GM18519 (cell line): ENCODE results near the gene CDH2.

Source experiments
- ATAC-seq: cut with Tn5 transposase; IDR thresholded peaks from one replicate; pipeline ENCODE4 v1.9.1; 2021; ENCODE audit warnings: mild to moderate bottlenecking, moderate library complexity; ENCODE audit not compliant: unreplicated experiment, low FRiP score

Gene CDH2

DNA sequence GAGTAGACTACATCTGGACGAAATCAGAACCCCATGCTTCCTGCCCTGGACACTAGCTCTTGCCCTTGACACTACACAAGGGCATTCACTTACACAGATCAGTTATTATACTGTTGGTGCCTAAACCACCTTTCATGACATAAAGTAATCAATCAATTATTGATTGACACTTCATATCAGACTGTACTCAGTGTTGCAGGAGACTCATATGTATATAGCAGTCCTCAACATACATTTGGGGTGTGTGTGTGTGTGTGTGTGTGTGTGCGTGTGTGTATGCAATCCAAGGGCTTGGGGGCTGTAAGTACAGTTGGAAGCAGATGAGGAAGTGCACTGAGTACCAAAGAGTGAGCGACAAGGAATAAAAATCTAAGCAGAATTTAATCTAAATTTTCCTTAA is 5.1 kb downstream of the CDH2 start:
- ATAC-seq = no peak

DNA sequence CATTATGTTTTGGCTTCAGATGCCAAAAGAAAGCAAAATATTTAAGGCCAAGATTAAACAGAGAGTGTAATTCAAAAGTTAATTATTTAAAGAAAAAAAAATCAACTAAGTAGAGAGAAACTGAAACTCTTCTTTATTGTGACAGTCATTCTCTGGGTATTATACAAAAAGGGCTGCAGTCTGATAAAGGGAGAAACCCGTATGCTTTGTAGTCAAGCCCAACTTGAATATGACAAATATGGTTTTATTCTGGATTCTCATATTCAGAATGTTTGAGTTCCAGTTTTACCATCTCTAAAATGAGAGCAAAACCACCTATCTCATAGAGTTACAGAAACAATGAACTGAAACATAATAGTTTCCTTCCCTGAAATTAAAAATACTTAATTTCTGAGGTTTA is 8.2 kb downstream of the CDH2 start:
- no peak for ATAC-seq

DNA sequence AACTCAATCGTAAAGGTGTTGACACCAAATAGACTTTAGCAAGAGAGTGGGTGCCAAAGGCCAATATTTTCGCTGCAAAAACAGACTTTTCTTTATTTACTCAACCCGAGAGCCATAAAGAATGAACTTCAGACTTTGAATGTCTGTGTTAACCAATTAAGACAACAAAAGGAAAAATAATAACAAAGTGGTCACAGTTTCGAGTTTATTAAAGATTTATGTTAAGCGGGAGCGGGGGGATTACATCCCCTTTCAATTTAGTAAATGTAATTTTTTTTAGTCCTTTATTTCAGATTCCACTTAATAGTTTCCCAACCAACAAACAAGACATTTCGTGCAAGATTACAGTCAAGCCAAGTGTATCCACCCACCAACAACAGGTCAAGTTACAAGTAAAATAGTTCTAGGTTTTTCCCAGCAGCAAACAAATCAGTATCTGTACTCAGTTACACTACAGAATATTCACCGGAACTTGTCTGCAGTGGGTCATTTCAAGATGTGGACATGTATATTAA is 9.0 kb downstream of the CDH2 start:
- ATAC-seq = no peak

- no peak for ATAC-seq
Measured at GRCh38 chr18:28164771-28165483, 12.0 kb downstream of the CDH2 start.

DNA sequence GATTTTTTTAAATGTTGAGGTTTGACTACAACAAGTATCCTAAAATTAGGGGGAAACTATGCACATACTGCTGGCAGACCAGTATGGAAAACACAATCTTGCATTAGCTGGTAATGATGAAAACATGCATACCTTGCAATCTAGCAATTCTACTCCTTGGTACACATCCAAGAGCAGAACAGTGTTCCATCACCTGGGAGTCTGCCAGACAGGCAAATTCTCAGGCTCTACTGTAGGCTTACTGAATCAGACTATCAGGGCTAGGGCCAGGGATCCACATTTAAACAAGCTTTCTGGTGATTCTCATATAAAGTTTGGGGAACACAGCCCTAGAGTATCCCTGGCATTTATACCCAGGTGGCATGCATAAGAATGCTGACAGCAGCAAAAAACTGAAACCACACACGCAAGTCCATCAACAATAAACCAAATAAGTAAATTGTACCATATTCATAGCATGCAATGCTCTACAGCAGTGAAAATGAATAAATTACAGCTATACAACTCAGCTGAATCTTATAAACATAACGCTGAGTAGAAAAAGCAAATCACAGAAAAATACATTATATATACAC is 13.6 kb downstream of the CDH2 start:
- no peak for ATAC-seq

DNA sequence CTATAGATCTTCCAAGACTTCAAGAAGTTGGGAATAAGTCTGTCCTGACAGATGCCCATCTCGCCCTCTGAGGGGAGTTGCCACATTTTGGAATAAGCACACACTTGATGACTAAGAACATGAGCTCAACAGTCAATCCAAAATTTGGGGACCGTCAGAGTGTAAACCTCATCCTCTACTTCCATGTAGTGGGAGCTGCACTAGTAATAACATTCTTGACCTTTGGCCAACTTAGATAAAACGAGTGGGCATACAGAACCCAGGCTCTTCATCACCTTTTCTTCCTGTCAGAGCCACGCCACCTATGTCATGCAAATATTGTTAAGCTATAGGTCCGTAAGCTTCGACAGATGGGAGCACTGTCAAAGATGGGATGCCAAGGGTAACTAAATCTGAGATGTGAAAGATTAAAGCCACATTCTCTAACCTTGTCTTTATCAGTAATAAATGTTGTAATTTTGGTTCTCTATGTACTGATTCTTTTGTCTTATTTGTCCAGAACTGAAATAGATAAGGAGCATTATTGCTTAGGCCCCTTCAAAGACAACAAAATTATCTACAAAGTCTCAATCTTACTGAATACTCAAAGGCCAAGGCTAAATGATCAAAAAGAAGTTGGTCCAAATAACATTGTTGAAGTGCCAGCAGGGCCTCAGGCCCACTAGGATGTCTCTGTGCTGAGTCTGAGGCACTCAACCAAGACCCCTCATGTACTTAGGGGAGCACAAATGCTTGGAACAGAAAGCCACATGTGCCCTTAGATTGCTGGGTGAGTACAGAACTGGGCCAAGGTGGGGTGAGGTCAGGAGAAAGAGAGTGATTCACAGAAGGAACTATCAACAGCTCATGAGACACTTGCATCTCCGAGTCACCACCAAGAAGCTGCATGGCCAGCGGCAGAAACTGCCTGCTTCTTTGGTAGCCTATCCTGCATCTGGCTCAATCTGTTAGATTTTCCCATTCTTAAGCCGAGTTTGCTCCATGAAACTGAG is 15.0 kb downstream of the CDH2 start:
- ATAC-seq = no peak

GRCh38 chr18:28159055-28159454 is 17.9 kb downstream of the CDH2 start:
- ATAC-seq = no peak

GRCh38 chr18:28158083-28158581 is 18.8 kb downstream of the CDH2 start:
- no peak for ATAC-seq

DNA sequence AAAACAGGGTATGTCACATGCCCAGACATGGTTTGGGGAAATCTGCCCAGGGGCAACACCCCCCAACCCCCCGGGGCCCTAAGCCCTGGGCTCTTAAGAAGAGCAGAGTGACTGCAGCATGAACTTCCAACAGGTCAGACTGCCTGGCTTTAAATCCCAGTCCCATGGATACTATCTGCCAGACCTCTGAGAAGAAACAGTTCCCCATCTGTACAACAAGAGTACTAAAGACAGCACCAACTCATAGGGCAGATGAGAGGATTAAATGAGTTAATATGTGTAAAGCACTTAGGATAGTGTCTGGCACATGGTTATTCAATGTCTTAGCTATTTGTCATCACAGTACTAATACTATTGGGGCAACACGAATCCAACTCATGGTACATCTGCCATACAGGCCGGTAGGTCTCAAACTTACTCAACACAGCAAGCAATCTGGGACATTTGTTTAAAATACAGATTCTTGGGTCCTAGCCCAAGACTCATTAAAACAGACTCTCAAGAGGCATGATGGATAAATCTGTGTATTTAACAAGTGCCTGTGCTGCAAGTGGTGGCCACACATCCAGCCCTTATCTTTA is 23.4 kb downstream of the CDH2 start:
- no peak for ATAC-seq

DNA sequence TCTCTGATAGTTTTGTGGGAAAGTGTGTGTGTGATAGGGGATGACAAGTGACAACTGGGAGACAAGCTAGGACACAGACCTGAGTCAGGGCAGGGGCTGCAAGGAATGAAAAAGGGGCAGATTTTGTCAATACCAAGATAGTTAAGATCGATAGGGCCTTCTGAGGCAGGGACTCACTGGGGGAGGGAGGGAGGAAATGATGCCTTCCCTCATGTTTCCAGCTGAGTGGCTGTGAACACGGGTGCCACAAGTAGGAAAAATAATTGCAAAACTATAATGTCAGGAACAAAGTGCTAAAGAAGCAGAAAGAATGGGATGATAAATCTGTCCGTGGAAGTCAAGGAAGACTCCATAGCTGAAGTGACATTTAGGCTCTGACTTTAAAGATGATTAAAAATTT is 24.2 kb downstream of the CDH2 start:
- no peak for ATAC-seq

GRCh38 chr18:28152354-28152753 is 24.6 kb downstream of the CDH2 start:
- ATAC-seq = no peak

- no peak for ATAC-seq
Measured at GRCh38 chr18:28151434-28151833, 25.5 kb downstream of the CDH2 start.

- ATAC-seq = no peak
Measured at GRCh38 chr18:28150925-28151324, 26.0 kb downstream of the CDH2 start.

DNA sequence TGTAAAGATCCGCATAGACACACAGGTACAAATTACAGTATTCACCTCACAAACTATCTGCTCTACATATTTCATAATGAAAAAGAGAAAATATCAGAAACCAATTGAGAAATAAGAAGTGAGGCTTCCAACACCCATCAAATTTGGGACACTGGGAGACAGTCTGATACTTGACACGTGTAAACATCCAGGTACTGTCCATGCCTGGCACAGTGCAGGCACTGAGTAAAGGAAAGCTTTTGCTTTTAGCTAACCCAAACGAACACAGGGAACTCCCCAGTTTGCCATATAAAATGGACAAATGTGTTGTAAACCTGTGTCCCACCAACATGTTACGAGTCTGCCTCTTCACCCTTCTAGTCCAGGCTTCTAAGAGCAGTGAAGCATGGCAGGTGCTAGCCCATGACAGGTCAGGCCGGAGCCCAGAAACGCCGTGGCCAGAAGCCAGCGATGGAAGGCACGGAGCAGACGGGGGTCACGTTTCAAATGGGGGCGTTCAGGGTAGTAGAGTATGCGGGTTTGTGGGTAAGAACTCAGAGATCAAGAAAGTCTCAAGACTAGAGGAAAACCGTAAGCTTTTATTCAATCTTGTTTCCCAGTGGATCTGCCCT is 27.0 kb downstream of the CDH2 start:
- no peak for ATAC-seq

DNA sequence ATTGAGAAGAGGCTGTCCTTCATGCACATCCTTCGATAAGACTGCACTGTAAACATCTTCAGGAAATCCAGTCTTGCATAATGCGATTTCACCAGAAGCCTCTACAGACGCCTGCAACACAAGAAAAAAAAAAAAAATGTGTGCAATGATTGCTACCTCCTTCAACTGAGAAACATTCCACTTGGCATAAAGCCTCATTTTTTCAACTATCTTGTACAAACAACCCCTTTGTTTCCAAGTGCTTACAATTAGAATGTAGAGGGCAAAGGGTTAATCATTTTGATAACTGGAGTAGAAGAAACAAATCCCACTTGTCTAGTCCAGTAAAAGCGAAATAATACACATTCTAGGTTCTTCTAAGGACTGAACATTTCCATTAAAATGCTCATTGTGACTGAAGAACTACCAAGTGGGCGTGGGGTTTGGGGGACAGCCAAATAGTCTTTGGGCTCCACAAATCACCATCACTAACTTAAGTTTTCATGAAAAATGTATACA is 29.2 kb downstream of the CDH2 start:
- no peak for ATAC-seq

DNA sequence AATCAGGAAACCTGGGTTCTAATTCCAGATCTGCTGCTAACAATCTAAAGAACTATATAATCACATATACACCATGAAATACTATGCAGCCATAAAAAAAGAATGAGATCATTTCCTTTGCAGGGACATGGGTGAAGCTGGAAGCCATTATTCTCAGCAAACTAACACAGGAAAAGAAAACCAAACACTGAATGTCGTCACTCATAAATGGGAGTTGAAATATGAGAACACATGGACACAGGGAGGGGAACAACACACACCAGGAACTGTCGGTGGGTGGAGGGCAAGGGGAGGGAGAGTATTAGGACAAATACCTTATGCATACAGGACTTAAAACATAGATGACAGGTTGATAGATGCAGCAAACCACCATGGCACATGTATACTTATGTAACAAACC is 33.2 kb downstream of the CDH2 start:
- ATAC-seq = no peak

GRCh38 chr18:28138816-28139215 is 38.1 kb downstream of the CDH2 start:
- no peak for ATAC-seq

DNA sequence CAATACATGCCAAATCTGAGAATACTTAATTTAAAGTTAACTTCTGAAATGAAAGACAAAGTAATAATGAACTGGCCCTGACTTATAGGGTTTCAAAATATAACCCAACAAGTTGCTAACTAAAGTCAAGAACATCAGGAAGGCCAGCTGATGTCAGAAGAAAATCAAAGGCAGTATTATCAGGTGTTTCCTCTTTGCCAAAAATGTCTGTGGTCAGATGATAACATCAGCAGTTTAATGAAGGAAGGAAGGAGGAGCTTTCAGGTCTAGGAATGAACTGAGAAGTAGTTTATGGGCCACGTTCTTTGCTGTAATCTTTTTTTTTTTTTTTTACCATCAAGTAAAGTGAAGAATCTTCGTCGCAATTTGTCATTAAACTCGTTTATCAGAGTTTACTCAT is 40.9 kb downstream of the CDH2 start:
- ATAC-seq = no peak

GRCh38 chr18:28134774-28135173 is 42.2 kb downstream of the CDH2 start:
- ATAC-seq = no peak

GRCh38 chr18:28132084-28132483 is 44.8 kb downstream of the CDH2 start:
- no peak for ATAC-seq
